ENCODE data around the gene CAB39.

The CAB39 gene

GRCh38 chr2:230821261-230821990 is 108.8 kb downstream of the CAB39 start:
- no peak for DNase-seq (ENCODE audit: low read depth in 2 of 2)

GRCh38 chr2:230821991-230822520 is 109.4 kb downstream of the CAB39 start:
- no peak for DNase-seq (ENCODE audit: low read depth in 2 of 2)

- no peak for DNase-seq (ENCODE audit: low read depth in 2 of 2)
These were observed 110.8 kb downstream of the CAB39 start for GRCh38 chr2:230823264-230823964.

GRCh38 chr2:230824406-230824978 is 111.8 kb downstream of the CAB39 start:
- DNase-seq (ENCODE audit: low read depth in 2 of 2), result peak in 1 of 2 donors; percentile 23

GRCh38 chr2:230825354-230825753 is 112.7 kb downstream of the CAB39 start:
- no peak for DNase-seq (ENCODE audit: low read depth in 2 of 2)

- no peak for DNase-seq (ENCODE audit: low read depth in 2 of 2)
These were observed 115.2 kb downstream of the CAB39 start for GRCh38 chr2:230827774-230828271.

- no peak for DNase-seq (ENCODE audit: low read depth in 2 of 2)
These were observed 115.8 kb downstream of the CAB39 start for GRCh38 chr2:230828272-230828961.

- no peak for DNase-seq (ENCODE audit: low read depth in 2 of 2)
These were observed 116.7 kb downstream of the CAB39 start for GRCh38 chr2:230829293-230829692.

- DNase-seq (ENCODE audit: low read depth in 2 of 2), result no peak
These were observed 117.3 kb downstream of the CAB39 start for GRCh38 chr2:230829959-230830358.

- DNase-seq (ENCODE audit: low read depth in 2 of 2), result no peak
These were observed 117.8 kb downstream of the CAB39 start for GRCh38 chr2:230830428-230830827.

- DNase-seq (ENCODE audit: low read depth in 2 of 2), result no peak
These were observed 127.7 kb downstream of the CAB39 start for GRCh38 chr2:230840301-230840700.

GRCh38 chr2:230842473-230842872 is 129.8 kb downstream of the CAB39 start:
- no peak for DNase-seq (ENCODE audit: low read depth in 2 of 2)

GRCh38 chr2:230843132-230843531 is 130.5 kb downstream of the CAB39 start:
- DNase-seq (ENCODE audit: low read depth in 2 of 2), result no peak

GRCh38 chr2:230846360-230846759 is 133.7 kb downstream of the CAB39 start:
- DNase-seq (ENCODE audit: low read depth in 2 of 2), result no peak

GRCh38 chr2:230847883-230848388 is 135.3 kb downstream of the CAB39 start:
- peak; percentile 81 to 89 for DNase-seq (ENCODE audit: low read depth in 2 of 2)

GRCh38 chr2:230849633-230850357 is 137.2 kb downstream of the CAB39 start:
- DNase-seq (ENCODE audit: low read depth in 2 of 2), result peak; percentile 32 to 50

GRCh38 chr2:230850358-230850658 is 137.7 kb downstream of the CAB39 start:
- no peak for DNase-seq (ENCODE audit: low read depth in 2 of 2)

GRCh38 chr2:230852113-230852512 is 139.5 kb downstream of the CAB39 start:
- DNase-seq (ENCODE audit: low read depth in 2 of 2), result no peak

- DNase-seq (ENCODE audit: low read depth in 2 of 2), result no peak
These were observed 149.1 kb downstream of the CAB39 start for GRCh38 chr2:230861552-230862255.

- DNase-seq (ENCODE audit: low read depth in 2 of 2), result no peak
These were observed 149.7 kb downstream of the CAB39 start for GRCh38 chr2:230862292-230862691.

- no peak for DNase-seq (ENCODE audit: low read depth in 2 of 2)
These were observed 150.4 kb downstream of the CAB39 start for GRCh38 chr2:230863031-230863430.

Measured in activated CD8-positive, alpha-beta memory T cell treated with anti-CD3 and anti-CD28 coated beads for 4 hours (primary cell).